GM19035 (cell line): ENCODE measurements around the gene NKX2-3.

ENCODE experiments used
- ATAC-seq: cut with Tn5 transposase; IDR thresholded peaks from one replicate; pipeline ENCODE4 v1.9.1; 2021; ENCODE audit not compliant: unreplicated experiment

Gene NKX2-3

DNA sequence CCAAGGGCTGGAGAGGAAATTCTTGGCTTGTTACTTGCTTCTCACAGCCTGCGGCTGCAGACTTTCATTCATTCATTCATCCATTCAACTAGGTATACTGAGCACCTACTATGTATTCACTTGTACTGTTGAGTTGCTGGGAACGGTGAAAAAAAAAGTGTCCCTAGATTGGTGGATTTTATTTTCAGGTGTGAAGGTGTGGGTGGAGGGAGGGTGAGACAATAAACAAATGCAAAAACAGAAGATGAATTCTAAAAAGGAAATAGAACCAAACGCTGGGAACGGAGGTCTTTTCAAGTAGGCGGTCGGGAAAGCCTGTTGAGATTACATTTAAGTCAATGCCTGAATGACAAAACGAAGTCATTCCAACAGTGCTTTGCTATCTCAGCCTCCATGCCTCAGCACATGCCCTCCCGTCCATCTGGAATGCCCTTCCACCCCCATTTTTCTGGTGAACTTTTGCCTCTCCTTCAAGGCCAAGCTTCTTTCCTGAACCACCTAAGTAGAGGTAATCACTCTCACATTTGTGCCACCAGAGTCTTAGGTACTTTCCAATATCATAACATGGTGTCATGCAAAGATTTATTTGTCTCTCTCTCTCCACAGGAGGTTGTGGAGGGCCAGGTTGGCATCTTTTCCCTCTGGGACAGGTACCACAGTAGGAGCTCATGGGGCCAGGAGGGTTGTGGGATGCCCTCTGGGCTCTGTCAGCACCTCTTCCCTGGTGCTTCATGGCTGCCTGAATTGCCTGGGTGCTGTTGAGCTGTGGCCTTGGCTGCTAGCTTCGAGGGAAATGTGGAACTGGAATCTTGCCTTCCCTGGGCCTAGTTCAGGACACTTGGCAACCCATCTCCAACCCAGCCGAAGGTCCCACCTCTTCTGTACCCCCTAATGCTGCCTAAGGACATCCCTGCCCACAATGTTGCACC lies 5.5 kb downstream of the NKX2-3 start:
- ATAC-seq = no peak

DNA sequence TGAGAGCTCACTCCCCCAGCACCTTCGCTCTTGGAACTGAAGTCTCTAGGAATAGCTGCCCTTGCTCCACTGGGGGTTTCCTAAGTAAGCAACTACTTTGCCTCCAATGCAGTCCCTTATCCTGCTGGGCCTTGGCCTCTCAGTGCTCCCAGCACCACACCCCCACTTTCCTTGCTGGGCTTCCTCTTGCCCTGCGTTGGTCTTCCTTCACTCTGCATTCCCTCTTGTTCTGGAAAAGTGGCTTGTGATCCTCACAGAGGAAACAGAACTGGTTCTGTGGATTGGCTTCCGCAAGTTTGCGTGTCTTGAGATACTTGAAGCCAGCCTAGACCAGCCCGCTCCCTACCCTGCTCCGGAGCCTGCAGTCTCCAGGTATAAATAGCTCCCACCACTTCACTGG lies 6.4 kb downstream of the NKX2-3 start:
- ATAC-seq = no peak

DNA sequence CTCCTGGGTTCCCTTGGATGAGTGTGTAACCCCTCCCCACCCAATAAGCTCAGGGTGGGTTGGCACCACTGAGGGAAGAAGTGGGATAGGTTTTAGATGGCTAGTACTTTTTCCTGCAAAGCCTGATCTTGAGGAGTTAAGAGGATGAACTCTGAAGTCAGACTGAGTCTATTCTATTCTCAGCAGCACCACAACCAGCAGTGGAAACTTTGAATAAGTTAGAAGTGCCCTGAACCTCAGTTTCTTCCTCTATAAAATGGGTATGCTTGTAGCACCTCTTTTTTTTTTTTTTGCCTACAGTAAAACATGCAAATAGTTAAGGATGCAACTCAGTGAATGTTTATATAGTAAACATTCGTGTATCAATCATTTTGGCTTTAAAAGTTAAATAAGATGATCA lies 7.1 kb downstream of the NKX2-3 start:
- ATAC-seq = no peak

DNA sequence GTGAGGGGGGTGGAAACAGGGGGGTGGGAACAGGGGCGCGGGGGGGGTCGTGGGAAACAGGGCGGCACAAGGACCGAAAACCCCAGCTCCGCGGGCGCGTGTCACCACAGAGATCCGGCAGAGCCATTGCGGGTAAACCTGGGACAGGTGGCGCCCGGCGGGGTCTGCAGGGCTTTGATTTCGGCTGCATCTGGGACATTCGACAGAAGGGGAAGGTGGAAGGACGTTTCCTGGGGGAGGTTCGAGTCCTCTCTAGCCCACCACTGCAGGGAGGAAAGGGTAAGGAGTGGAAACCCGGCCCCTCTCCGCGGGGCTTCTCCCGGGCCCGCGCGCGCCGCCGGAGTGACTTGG lies 7.5 kb downstream of the NKX2-3 start:
- ATAC-seq = no peak

DNA sequence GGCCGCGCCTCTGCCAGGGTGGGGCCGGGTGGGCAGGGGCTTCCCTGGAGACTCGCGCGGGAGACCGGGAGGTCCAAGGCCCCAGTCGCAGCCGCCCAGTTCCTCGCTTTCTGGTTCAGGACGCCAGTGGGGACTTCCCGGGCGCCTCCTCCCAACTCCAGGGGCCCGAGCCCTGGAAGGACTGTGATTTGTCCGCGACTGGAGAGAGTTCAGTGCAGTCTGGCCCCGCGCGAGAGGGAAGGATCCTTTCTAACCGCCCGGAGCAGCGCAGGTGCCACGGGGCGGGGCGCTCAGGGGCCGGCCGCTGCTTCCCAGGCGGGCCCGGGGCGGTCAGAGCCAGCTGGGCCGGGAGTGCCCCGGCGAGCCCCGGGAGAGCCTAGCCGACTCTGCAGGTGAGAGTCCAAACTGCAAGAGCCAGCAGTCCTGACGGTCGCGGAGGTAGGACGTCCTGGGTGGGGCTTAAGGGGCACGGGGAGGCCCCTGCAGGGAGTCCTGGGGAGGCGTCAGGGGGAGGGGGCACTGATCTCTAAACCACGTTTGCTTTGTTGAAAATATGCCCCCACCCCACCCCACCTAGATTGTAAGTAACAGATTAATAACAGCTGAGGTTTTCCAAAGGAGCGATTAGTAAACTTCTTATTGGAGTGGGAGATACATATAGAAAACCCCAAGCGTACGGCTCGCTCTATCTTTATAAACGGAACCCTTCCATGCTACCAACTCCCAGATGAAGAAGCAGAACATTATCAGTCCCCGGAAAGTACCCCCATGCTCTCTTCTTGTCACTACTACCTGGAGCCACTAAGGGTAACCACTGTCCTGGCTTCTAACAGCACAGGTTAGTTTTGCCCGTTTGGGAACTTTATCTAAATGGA lies 8.2 kb downstream of the NKX2-3 start:
- ATAC-seq = peak; percentile 75

DNA sequence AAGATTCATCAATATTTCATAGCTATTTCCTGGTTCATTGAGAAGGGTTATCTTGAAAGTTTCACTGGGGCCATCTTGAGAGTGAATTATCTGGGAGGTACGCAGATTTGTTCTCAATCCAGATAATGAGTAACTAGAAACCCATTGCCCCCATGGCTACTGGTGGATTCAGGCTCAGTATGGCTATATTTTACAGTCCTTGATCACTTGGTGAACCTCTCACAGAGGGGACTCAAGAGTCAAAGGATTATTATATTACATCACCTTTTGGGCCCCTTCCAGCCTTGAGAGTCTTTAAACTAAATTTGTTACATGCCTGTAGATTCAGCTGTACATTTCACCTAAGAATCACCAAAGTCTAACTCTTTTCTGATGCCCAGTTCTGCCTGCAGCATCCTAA lies 11.6 kb downstream of the NKX2-3 start:
- no peak for ATAC-seq

DNA sequence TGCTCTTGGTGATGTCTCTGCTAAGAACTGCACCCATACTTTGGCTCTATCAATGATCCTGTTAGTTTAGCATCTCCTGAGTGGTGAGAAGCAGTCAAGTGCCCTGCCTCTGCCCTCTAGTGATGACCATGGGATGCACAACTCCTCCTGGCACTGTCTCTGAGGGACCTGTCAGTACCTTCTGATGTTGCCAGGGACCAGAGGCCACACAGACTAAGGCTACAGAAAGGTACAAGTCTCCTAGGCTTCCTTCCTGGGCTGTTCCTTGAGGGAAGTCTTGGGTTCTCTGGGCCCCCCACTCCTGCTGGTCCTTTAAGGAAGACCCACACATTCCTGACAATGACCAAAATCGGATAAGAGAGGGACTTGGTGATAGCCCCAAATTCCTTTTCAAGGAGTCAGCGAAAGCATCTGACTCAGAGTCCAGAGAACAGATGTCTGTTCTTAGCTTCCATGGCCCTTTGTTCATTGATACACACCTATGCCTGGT lies 15.3 kb downstream of the NKX2-3 start:
- no peak for ATAC-seq

DNA sequence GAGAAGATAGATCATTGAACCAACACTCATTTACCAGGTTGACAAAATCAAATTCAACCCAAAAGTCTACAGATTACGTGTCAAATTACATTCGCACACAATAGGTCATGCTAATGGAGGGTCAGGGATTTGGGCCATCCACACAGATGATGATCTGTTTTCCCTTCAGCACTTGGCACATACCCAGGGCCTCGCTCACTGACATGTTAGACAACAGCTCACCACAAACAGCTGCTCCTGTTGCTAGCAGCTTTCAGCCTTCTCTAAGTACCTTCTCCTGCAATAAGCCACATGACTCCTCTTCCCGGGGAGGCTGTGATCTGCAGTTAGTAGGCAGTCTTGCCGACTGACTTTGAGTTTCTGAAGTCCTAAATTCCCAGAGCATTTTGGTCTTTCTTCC lies 18.4 kb downstream of the NKX2-3 start:
- ATAC-seq = no peak

DNA sequence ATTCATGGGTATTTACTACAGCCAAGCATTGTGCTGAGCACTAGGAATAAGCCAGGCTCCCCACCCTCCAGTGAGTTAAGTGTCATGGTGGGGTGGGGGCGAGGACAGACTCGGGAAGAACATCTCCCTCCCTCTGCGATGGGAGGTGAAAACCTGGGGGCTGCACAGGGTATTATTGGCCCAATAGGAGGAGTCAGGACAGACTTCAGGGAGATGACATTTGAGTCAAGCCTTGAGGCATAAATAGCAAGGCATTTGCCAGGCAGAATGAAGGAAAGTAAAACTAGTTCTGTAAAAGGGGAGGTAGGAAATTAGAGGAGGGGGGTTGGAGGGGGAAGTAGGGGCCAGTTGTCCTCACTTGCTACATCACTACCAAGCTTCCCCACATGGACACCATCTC lies 18.9 kb downstream of the NKX2-3 start:
- no peak for ATAC-seq

DNA sequence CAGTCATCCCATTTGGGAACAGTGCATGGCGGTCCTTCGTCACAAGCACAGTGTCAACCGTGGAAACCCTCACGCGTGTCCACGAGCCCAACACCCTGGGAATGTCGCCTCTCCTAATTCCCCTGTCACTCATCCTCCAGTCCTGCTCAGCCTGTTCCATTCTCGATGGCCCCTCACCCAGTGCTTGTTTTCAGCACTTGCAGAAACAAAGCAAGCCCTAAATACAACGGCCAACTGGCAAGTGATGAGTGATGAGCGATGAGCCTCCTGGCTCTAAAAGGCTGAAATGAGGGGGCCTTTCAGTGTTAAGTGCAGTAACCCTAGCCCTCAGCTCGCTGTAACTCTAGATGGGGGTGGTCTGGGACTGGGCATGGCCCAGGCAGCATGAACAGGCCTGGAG lies 22.6 kb downstream of the NKX2-3 start:
- ATAC-seq = no peak

DNA sequence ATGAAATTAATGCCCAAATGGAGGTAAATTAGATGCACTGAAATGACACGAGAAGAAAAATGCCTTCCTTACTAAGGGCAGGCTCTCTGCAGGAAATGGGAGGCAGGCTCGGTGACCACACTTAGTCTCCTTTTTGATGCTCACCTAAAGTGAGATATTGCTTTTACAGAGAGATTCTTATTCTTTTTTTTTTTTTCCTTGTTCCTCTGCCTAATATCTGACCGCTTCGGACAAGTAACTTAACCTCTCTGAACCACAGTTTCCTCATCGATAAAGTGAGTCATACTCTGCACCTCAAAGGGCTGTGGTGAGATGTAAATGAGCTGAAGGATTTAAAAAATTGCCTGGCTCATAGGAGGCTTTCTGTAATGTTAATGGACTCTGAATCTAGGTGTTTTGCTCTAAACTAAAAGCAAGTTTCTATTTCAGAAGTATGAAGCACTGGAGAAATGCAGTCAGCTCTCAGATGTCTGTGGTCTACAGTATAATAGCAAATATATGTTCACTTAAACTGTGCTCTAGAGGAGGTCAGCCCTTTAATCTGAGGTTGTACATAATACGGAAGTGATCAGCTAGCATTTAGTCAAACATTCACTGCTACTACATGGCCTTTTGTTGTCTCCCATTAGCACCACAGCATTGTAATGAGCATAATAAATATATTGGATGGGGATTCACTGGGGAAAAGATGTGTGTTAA lies 23.2 kb downstream of the NKX2-3 start:
- ATAC-seq = peak; percentile 95

DNA sequence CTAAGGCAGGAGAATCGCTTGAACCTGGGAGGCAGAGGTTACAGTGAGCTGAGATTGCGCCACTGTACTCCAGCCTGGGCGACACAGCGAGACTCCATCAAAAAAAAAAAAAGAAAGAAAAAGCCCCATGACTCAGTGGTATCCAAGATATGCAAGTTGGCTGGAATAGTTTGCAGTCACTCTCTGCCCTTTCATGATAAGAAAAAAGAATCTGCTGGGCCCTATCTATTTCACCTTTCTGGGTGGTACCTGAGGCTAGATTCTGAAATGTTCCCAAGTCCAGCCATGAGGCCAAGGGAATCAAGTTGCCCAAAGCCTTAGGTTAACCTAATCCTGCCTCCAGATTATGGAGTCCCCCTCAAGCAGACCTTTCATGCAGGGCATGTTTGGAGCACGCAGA lies 24.3 kb downstream of the NKX2-3 start:
- ATAC-seq = no peak

DNA sequence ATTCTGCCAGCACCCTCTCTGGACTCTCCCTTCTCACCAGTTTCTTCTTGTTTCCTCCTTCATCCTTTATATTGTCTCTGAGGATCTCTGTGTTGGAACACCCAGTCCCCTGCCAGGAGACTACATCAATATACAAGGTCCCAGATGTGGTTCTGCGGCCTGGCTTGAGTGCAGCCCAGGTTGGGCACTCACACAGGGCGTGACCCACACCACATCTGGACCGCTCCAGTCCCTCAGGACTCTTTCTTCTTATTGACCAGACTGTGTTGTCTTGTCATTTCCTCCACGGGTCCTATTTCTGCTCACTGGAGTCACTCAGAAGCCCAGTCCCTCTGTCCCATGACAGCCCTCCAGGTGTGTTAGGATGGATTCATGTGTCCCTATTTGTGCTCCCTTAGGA lies 26.0 kb downstream of the NKX2-3 start:
- ATAC-seq = no peak

DNA sequence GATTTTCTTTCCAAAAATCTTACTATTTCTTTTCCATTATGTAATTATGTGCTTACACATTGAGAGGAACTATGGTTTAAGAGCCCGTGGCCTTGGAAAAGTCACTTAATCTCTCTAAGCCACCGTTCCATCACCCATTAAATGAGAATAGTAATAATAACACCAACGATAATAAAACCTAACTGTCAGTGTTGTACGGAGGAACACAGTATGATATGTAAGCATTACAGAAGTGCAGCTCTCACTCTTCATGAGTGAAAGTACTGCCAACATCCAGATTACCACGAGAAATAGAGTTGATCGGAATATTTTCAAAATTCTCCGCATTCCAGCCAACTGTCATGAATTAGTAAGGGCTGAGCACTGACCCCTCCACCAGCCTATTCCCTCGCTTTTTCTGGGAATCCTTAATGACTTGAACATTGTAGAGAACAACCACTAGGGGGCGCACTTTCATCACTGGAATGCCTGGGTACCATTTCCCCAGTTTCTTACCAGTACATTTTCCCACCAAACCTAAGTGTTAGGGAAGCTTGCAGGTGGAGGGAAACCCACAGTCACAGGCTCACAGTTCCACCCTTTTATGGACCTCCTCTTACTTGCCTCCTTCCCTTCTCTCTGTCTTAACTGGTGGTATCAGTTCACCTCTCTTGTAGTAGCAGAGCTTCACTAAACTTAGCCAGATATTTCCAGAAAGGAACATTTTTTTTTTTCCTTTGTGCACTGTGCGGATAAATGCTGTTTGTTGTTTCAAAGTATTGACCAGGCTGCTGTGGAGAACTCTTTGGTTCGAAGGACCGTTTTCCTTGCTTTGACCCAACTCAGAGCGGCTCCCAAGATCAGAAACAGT lies 27.8 kb downstream of the NKX2-3 start:
- ATAC-seq = no peak

DNA sequence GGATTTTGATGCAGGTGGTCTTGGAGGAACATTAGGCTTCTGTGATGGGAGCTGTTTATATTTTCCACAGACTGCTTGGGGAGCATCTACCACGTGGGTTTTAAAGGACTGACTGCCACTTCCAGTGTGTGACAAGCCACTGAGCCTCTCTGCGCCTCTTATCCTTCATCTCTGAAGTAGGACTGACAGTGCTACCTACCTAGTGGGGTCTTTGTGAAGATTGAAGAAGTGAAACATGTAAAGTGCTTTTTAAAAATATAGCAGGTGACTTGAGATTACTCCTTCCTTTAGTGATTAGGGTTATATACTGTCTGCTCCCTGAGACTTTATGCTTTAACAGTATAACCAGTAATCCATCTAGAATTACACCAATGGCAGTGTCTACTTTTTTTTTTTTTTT lies 29.9 kb downstream of the NKX2-3 start:
- no peak for ATAC-seq

DNA sequence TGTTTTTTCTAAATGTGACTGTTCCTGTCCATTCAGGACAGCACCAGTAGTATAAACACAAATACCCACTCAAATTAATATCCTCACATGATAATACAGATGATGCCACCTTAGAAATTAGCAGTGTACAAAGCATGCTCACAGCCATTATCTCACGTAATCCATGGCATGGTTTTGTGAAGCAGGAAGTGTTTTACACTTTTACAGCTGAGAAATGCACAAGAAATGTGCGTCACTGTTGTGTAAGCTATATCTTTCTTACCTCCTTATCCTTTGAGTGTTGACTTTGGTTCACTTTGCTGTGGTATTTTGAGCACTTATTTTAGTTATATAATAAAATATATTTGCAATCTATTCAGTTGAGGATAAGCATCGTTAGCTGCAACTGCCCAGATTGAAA lies 31.6 kb downstream of the NKX2-3 start:
- ATAC-seq = no peak

DNA sequence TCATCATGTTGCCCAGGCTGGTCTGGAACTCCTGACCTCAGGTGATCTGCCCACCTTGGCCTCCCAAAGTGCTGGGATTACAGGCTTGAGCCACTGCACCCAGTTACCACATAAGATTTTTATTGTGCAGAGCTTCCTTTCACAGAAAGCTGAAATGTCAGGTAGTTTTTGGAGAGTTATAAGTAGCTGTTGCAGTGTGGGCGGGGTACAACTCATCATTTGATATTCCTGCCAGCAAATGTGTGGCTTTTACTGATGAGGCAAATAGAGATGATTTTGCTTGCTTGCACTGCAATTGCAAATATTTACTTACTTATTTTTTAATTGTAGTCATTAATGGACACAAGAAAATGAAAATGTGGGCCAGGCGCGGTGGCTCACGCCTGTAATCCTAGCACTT lies 32.4 kb downstream of the NKX2-3 start:
- ATAC-seq = no peak

DNA sequence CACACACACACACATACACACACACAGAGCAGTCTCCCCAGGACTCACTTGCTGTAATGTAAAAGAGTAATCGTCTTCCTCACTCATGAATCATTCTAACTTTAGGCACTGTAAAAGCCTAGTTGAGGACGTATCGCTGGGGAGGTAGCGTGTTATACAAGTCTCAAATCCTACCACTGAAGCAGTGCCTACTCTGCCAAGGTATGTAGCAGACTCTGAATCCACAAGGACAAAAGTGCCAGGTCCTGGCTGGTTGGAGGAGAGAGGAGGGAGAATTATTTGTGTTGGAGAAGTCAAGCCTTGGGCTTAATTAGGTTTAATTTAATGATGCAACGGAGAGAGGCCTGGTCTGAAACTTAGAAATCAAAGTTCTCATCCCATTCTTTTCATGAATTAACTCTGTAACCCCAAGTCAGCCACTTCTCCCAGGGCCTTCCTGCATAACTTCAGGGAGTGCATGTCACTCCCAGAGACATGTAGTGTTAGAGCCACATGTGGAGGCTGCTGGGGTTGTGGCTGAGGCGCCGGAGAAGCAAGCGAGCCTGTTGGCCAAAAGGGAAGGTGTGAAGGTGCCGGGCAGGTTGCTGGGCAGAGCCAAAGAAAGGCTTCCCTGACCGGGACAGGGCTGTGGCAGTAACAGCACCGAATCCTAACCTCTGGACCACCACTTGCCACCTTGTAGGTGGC lies 36.7 kb downstream of the NKX2-3 start:
- no peak for ATAC-seq

DNA sequence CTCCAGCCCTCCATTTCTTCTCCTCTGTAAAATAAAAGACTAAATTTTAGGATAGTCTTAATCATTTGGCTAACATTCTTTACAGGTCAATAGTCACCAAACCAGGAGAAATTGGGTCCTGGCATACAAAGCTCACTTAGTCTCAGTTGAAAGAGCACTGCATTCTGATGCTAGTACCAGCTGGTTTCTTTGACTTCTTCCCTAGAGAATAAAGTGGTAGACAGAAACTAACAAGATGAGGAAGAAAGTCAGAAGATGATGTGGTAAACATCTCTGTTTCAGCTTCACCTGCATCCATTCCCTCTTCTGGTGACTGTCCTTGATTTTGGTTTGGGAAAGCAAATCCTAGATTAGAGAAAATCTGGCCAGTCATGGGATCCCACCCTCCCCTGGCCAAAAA lies 37.2 kb downstream of the NKX2-3 start:
- ATAC-seq = no peak

DNA sequence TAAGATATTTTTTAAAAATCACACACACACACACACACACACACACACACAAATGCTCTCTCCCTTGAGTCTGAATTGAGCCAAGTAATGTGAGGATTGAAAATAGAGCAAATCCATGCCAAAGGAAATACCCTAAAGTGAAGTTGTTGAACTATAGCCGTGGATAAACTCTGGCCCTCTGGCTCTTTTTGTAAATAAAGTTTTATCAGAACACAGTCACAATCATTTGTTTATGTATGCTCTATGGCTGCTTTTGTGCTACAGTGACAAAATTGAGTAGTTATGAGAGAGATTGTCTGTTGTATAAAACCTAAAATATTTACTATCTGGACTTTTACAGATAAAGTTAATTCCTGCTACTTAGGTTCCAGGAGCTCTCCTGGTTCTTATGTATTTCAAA lies 39.1 kb downstream of the NKX2-3 start:
- no peak for ATAC-seq
